Fibroblast of villous mesenchyme (primary cell): ENCODE results near the gene PRKAR1B. TPM values are rescaled to one million over a fixed set of nuclear protein-coding genes. Genes with fewer than 3 reads are reported as not detected.

Experiments
- DNase-seq: peaks from one replicate; pipeline ENCODE4 v3.0.0-alpha.2; 2010; ENCODE audit warnings: low read depth
- H3K4me3 ChIP-seq: 2 replicates; pipeline ENCODE4 v1.5.1; 2011; ENCODE audit warnings: low read depth, mild to moderate bottlenecking, low read length
- total RNA-seq: library from RNA; depleted of rRNA; stranded (reverse); fragments of >200 nt; gene quantifications from 2 replicates; pipeline ENCODE4 v1.2.3, GENCODE V29; 2012
- TF ChIP-seq, protein P1 (sequence below): IDR thresholded peaks from 2 replicates; pipeline ENCODE4 v1.5.1; 2012; ENCODE audit warnings: low read depth, mild to moderate bottlenecking, low read length; ENCODE audit not compliant: insufficient read depth

Gene PRKAR1B
- total RNA-seq, 1 donor: 16.4 TPM

DNA sequence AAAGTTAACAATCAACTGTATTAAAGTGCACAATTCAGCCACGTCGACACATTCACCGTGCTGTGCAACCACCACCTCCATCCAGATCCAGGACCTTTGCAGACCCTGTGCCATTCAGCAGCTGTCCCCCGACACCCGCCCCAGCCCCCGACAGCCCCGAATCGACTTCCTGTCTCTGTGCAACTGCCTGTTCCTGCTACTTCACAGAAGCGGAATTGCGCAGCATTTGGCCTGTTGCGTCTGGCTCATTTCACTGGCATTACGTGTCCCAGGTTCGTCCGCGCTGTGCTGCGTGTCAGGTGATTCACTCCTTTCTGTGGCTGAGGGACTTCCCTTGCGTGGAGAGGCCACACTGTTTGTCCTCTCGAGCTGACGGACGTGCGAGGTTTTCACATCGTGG is 33.8 kb downstream of the PRKAR1B start:
- TF ChIP-seq, protein P1, sequence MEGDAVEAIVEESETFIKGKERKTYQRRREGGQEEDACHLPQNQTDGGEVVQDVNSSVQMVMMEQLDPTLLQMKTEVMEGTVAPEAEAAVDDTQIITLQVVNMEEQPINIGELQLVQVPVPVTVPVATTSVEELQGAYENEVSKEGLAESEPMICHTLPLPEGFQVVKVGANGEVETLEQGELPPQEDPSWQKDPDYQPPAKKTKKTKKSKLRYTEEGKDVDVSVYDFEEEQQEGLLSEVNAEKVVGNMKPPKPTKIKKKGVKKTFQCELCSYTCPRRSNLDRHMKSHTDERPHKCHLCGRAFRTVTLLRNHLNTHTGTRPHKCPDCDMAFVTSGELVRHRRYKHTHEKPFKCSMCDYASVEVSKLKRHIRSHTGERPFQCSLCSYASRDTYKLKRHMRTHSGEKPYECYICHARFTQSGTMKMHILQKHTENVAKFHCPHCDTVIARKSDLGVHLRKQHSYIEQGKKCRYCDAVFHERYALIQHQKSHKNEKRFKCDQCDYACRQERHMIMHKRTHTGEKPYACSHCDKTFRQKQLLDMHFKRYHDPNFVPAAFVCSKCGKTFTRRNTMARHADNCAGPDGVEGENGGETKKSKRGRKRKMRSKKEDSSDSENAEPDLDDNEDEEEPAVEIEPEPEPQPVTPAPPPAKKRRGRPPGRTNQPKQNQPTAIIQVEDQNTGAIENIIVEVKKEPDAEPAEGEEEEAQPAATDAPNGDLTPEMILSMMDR: no peak
- no peak overlapping the region for H3K4me3 ChIP-seq
- DNase-seq: no peak

DNA sequence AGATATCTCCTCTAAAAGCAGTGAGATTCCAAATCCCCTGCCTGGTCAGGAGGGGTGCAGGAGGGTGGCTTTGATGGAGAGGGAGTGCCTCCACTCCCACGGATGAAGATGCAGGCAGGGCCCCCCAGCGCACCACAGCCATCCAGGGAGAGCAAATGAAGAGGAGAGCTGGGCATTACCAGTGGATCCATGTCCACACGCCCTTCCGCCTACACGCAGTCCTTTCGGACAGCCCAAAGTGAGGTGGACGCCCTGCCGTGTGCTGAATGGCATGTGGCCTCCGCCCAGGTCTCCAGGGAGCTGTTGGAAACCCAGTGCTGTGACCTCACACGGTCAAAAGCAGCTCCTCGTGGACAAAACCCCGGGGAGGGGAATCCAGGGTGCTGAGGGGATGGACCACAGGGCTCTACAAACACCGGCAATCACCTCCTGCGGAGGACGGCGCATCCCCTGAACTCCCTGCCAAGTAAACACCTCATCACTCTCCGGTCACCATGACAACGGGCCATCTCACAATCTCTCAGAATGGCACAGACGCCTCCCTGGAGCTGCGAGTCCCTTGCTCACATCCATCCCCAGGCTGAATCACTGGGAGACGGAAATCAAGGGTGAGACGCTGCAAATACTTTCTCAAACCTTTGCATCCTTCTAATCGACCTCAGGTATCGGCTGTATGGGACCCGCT is 35.6 kb downstream of the PRKAR1B start:
- TF ChIP-seq, protein P1: no peak
- H3K4me3 ChIP-seq: no peak overlapping the region
- DNase-seq: no peak

DNA sequence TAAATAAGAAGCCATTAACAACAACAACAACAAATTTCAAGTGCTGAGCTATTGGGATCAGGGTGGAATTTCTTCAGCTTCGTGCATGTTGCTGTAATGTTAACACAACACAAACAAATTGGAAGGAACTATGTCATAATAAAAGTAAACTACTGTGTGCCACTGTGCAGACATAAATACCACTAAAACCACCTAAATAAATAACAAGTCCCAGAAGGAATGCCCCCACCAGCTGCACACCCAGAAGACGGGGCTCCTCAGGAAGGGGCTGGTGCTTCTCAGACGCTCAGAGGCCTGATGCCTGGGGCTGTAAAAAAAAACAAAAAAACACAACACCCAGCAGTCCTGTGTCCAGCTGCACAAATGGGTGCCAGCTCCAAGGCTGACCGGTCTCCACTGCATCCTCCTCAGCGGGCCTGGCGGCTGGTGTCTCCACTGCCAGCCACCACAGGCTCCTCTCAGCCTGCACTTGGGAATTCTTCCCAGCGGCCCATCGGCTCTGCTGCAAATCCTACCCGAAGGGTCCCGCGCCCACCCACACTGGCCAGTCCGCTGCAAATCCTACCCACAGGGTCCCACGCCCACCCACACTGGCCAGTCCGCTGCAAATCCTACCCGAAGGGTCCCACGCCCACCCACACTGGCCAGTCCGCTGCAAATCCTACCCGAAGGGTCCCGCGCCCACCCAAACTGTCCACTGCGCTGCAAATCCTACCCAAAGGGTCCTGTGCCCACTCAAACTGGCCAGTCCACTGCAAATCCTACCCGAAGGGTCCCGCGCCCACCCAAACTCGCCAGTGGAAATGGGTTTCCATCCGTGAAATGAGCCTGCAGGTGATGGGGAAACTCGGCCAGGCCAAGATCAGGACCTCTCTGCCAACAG is 36.4 kb downstream of the PRKAR1B start:
- DNase-seq: peak; percentile 69
- TF ChIP-seq, protein P1: no peak
- no peak overlapping the region for H3K4me3 ChIP-seq

DNA sequence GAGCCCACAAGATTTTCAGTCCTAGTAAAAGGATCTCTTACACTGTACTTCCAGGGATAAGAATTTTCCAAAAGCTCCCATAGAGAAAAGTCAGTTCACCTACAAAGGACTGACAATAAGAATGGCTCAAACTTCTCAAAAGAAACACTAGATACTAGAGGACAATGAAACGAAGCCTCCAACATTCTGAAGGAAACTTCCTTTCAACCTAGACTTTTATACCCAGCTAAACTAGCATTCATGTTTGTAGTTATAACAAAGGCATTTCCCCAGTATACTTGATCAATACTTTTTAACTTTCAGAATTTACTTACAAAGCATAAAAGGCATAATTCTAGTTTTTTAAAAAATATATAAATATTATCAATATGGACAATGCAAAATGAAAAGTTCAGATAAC is 41.5 kb downstream of the PRKAR1B start:
- no peak overlapping the region for H3K4me3 ChIP-seq
- TF ChIP-seq, protein P1: no peak
- DNase-seq: no peak

DNA sequence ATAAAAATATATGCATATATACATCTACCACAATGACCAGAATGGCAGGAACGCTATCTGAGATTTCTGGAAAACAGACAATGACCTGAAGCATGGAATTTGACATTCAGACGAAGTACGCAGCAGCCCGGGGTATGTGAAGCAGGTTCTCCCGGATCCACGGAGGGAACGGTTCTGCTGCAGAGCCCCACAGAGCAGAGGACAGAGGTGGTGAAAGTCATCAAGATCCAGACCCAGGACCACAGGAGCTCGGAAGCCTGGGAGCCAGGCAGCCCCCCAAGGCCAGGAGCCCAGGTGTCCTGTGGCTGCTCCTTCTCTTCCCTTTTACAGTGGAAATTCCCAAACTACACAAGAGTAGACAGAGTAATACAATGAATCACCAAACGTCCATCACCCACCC is 42.7 kb downstream of the PRKAR1B start:
- TF ChIP-seq, protein P1: no peak
- DNase-seq: no peak

DNA sequence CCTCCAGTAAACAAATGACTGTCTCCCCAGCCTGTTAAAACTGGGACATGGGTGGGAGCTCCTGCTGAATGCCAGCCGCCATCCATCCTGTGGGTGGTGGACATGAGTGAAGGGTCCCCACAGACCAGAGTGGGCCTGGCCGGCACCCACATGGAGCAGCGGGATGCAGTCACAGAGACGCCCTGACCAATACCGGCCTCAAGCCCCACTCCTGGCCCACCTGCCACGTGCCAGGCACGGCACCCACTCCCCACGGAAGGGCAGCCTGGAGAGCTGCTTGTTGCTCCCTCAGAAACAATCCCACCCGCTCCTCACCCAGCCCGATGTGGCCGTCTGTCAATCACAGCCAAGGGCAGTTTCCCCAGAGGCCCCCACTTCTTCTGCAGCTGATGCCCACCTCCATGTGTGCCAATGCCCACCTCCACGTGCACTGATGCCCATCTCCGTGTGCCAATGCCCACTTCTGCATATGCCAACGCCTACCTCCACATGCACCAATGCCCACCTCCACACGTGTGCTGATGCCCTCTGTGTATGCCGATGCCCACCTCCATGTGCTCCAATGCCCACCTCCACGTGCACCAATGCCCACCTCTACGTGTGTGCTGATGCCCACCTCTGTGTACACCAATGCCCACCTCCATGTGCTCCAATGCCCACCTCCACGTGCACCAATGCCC is 43.4 kb downstream of the PRKAR1B start:
- no peak for DNase-seq
- TF ChIP-seq, protein P1: no peak
- no peak overlapping the region for H3K4me3 ChIP-seq

More for the DNA sequence above, 42.7 kb downstream of the PRKAR1B start:
- H3K4me3 ChIP-seq: no peak overlapping the region
